IgD-negative memory B cell (primary cell): ENCODE results near the gene TTC9B. TPM values are rescaled to one million over a fixed set of nuclear protein-coding genes. Genes with fewer than 3 reads are reported as not detected.
A peak's percentile ranks its signal among the peaks of the same experiment; 100 is the strongest.

Experiments
- H3K27ac Mint-ChIP-seq, 3 donors: one replicate each; pipeline ENCODE4 v1.8.0; 2020 to 2022; ENCODE audit warnings: mild to moderate bottlenecking in 3 of 3, mixed read lengths in 3 of 3, moderate library complexity in 1 of 3
- H3K27me3 Mint-ChIP-seq: one replicate; pipeline ENCODE4 v1.8.0; 2021; ENCODE audit warnings: mixed read lengths
- H3K36me3 Mint-ChIP-seq: one replicate; pipeline ENCODE4 v1.8.0; 2020; ENCODE audit warnings: mild to moderate bottlenecking, mixed read lengths
- H3K4me1 Mint-ChIP-seq, 3 donors: one replicate each; pipeline ENCODE4 v1.8.0; 2020 to 2022; ENCODE audit warnings: mixed read lengths in 3 of 3, mild to moderate bottlenecking in 1 of 3
- H3K4me3 Mint-ChIP-seq, 4 donors: one replicate each; pipeline ENCODE4 v1.8.0; 2020 to 2022; ENCODE audit warnings: mild to moderate bottlenecking in 4 of 4, mixed read lengths in 4 of 4, moderate library complexity in 3 of 4
- H3K9me3 Mint-ChIP-seq, 3 donors: one replicate each; pipeline ENCODE4 v1.8.0; 2020 to 2021; ENCODE audit warnings: mixed read lengths in 3 of 3, mild to moderate bottlenecking in 1 of 3
- polyA plus RNA-seq: library from polyadenylated mRNA; unstranded; fragments of 300-500 nt; fragmentation: Illumina TruSeq; gene quantifications from one replicate; pipeline ENCODE4 v1.2.3, GENCODE V29; 2021

TTC9B gene
- polyA plus RNA-seq, 1 donor from 2014 or later: not detected

DNA sequence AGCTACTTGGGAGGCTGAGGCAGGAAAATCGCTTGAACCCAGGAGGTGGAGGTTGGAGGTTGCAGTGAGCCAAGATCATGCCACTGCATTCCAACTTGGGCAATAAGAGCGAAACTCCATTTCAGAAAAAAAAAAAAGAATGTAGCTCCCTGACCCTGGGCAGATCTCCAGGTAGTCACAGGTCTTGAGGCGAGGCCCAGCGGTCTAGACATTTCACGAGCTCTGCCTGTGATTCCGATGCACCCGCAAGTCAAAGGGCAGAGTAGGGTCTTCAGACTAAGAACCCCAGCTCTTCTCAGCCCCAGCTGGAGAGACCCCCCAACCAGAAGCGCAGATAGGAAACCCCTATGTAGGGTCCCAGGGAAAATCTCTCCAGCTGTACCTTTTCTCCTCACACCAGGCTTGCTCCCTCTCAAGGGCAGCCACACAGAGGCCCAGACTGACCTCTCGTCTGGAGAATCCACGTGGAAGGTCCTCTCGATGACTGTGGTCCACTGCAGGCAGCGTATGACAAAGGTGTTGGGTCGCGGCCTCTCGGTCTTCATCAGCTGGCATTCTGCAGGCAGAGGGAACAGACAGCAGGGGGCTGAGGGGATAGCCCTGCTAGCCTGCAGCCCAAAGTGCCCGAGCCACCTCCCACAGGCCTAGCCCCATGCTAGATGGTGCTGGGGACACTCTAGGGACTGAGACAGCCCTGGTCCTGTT, 36.7 kb upstream of the TTC9B start:
- no peaks in the 10 kb centered on the region for H3K27me3 Mint-ChIP-seq
- H3K36me3 Mint-ChIP-seq: peaks cover 8% of the 10 kb centered on the region
- H3K9me3 Mint-ChIP-seq: no peaks in the 10 kb centered on the region
- peak overlapping the region in 1 of 4 donors; percentile 63 for H3K4me3 Mint-ChIP-seq
- H3K27ac Mint-ChIP-seq: no peak overlapping the region
- peaks cover 11 to 16% (median 16%) of the 10 kb centered on the region in 3 donors for H3K4me1 Mint-ChIP-seq

DNA sequence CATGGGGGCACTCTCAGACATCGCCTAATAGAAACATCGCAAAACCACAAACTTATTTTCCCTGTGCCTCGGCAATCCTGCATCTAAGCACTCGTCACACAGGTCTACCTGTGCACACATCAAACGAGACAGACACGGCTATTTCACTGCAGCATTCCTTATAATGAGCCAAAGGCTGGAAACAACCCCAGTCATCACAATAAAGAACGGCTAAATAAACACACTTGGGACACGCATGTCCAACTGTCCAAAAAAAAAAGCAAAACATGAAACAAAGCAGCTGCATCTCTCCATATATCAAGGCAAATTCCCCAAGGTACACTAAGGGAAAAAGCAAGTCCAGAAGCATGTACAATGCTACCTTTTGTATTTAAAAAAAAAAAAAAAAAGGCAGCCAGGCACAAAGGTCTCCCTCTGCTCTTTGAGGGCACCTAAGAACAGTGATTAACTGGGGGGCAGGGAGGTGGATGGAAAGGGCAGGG, 35.5 kb upstream of the TTC9B start:
- H3K27me3 Mint-ChIP-seq: no peaks in the 10 kb centered on the region
- H3K36me3 Mint-ChIP-seq: peaks cover 8% of the 10 kb centered on the region
- H3K4me1 Mint-ChIP-seq: peaks cover 6 to 10% (median 9%) of the 10 kb centered on the region in 3 donors
- H3K27ac Mint-ChIP-seq: peak overlapping the region in 1 of 3 donors; percentile 63
- no peaks in the 10 kb centered on the region for H3K9me3 Mint-ChIP-seq
- H3K4me3 Mint-ChIP-seq: no peak overlapping the region

DNA sequence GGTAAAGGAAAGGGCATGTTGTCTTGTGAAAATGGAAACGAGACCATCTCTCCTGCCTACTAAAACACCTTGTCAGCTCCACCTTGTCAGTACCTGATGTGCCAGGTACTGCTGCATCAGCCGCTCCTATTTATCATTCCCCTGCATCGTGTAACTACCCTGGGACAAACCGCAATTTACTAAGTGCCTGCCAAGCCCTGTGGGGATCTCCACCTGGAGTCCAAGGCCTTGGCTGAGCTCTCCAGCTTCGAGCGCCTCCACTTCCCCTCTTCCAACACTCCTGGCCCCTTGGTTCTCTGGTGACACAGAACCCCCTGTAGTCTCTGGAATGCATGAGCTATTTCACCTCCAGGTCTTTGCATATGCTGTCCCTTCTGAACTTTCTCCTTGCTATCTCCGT, 34.2 kb upstream of the TTC9B start:
- no peaks in the 10 kb centered on the region for H3K27me3 Mint-ChIP-seq
- no peaks in the 10 kb centered on the region for H3K9me3 Mint-ChIP-seq
- H3K27ac Mint-ChIP-seq: no peak overlapping the region
- peaks cover 5 to 8% (median 6%) of the 10 kb centered on the region in 3 donors for H3K4me1 Mint-ChIP-seq
- H3K36me3 Mint-ChIP-seq: peaks cover 8% of the 10 kb centered on the region
- H3K4me3 Mint-ChIP-seq: no peak overlapping the region

DNA sequence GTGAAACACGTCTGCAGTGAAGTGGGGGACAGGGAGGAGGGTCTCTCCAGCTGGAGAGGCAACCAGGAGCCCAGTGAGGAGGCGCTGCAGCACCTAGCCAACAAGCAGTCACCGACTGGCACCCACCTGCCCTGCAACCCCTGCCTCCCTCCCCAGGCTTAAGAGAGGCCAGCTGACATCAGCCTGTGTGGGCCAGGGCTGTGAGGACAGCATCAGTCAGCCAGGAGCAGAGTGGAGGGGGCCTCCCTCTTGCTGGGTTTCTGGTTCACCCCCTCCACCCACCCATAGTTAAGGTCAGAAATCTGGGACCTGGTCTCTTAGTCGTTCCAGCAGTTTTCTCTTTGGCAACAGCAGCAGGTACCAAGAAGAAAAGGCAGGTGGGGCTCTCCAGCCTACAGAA, 33.8 kb upstream of the TTC9B start:
- no peaks in the 10 kb centered on the region for H3K27me3 Mint-ChIP-seq
- H3K4me3 Mint-ChIP-seq: no peak overlapping the region
- no peak overlapping the region for H3K27ac Mint-ChIP-seq
- peaks cover 8% of the 10 kb centered on the region for H3K36me3 Mint-ChIP-seq
- H3K9me3 Mint-ChIP-seq: no peaks in the 10 kb centered on the region
- H3K4me1 Mint-ChIP-seq: peaks cover 4 to 8% (median 6%) of the 10 kb centered on the region in 3 donors

DNA sequence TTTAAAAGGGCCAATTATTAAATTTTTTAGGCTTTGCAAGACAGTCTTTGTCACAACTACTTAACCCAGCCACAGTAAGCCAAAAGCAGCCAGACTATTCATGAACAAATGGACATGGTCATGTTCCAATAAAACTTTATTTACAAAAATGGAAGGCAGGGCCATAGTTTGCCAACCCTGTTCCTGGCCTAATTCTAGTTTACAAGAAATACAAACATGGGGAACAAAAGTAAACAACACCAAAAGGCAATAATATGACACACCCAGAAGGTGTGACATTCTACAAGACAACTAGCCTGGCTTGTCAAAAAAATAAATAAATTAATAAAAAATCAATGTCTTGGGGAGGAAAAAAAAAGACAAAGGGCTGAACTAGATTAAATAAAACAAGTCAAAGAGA, 33.1 kb upstream of the TTC9B start:
- Mint-ChIP-seq H3K27ac (no peak overlapping the region), H3K27me3 (no peaks in the 10 kb centered on the region), H3K9me3 (no peaks in the 10 kb centered on the region), H3K4me1 (peaks cover 6 to 7% (median 6%) of the 10 kb centered on the region in 3 donors), H3K36me3 (peaks cover 8% of the 10 kb centered on the region), H3K4me3 (no peak overlapping the region)

DNA sequence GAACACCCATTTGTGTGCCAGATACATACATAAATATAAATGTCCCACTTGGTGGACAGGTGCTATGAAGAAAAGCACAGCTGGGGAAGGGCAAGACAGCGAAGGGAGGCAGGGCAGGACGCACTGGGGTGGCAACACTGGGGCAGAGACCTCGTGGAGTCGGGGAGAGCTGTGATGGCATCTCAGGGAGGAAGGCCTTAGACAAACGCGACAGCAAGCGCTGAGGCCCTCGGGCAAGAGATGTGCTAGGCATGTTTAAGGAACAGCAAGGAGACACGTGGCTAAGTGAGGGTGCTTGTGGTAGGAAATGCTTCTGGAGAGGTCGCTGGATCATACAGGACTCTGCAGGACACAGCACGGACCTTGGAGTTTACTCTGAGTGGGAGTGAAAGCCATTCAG, 31.6 kb upstream of the TTC9B start:
- peaks cover 0 to 5% (median 4%) of the 10 kb centered on the region in 3 donors for H3K4me1 Mint-ChIP-seq
- no peak overlapping the region for H3K4me3 Mint-ChIP-seq
- H3K9me3 Mint-ChIP-seq: no peaks in the 10 kb centered on the region

DNA sequence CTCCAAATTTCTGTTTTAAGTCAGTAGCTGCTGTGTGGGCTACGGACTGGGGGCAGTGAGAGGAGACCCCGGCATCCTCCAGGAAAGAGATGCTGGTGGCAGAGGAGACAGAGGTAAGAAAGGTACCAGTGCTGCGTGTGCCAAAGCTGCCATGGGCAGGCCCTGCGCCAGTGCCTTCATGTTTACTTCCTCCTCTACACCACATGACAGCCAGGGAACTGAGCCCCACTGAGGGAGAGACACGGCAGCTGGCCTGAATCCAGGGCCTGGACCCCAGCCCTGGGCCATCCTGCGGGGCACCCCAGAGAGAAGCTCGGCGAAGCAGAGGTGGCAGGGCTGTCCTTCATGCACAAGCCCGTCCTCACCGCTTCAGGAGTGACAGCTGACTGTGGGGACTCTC, 31.0 kb upstream of the TTC9B start:
- H3K4me1 Mint-ChIP-seq: peaks cover 0 to 5% (median 4%) of the 10 kb centered on the region in 3 donors

More for the DNA sequence above, 31.6 kb upstream of the TTC9B start:
- H3K36me3 Mint-ChIP-seq: peaks cover 3% of the 10 kb centered on the region
- no peaks in the 10 kb centered on the region for H3K27me3 Mint-ChIP-seq
- peak overlapping the region in 1 of 3 donors; percentile 91 for H3K27ac Mint-ChIP-seq

DNA sequence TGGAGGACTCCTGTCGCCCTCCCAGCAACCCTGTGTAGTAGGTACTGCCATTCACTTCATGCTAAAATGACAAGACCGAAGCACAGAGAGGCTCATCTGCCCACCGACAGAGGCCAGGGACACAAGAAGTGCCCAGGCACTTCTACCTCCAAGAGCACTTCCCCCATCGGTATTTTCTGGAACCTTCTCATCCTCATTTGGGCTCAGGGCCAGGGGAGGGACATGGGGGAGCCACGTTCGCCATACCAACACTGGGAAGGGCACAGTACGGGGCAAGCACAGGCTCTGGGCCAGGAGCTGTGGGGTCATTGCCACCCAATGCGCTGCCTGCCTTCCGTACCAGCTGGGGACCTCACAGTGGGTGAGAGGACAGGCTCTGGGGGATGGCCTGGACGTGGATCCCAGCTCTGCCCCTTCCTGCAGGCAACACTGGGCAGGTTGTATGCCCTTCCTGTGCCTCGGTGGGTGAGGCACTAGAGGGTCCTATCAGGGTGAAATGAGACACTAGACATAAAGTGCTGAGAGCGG, 29.6 kb upstream of the TTC9B start:
- peaks cover 0 to 6% (median 4%) of the 10 kb centered on the region in 3 donors for H3K4me1 Mint-ChIP-seq
- no peaks in the 10 kb centered on the region for H3K36me3 Mint-ChIP-seq

More for the DNA sequence above, 31.0 kb upstream of the TTC9B start:
- Mint-ChIP-seq H3K36me3 (peaks cover 2% of the 10 kb centered on the region), H3K27me3 (no peaks in the 10 kb centered on the region), H3K4me3 (no peak overlapping the region), H3K9me3 (no peaks in the 10 kb centered on the region), H3K27ac (no peak overlapping the region)

DNA sequence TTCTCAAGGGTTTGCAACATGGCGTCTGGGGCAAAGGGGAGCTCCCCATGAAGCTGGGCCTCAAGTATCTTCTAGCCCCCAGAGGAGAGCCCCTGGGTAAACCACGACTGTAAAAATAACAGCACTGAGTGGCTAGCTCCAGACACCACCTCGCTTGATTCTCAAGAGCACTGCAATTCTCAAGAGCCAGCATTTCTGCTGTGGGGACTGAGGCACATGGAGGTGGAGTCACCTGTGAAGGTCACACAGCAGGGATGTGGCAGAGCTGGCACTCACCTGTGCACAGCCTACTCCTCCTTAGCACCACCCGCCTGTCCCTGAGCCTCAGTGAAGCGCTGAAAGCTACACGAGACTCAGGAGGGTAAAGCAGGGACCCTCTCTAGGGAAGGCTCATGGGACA, 29.0 kb upstream of the TTC9B start:
- Mint-ChIP-seq H3K36me3 (no peaks in the 10 kb centered on the region), H3K27ac (peak overlapping the region in 1 of 3 donors; percentile 16), H3K4me1 (peaks cover 0 to 5% (median 2%) of the 10 kb centered on the region in 3 donors), H3K4me3 (no peak overlapping the region), H3K9me3 (no peaks in the 10 kb centered on the region), H3K27me3 (no peaks in the 10 kb centered on the region)

More for the DNA sequence above, 29.6 kb upstream of the TTC9B start:
- peak overlapping the region in 1 of 3 donors; percentile 16 for H3K27ac Mint-ChIP-seq
- H3K4me3 Mint-ChIP-seq: peak overlapping the region in 1 of 4 donors; percentile 37
- no peaks in the 10 kb centered on the region for H3K27me3 Mint-ChIP-seq
- no peaks in the 10 kb centered on the region for H3K9me3 Mint-ChIP-seq

DNA sequence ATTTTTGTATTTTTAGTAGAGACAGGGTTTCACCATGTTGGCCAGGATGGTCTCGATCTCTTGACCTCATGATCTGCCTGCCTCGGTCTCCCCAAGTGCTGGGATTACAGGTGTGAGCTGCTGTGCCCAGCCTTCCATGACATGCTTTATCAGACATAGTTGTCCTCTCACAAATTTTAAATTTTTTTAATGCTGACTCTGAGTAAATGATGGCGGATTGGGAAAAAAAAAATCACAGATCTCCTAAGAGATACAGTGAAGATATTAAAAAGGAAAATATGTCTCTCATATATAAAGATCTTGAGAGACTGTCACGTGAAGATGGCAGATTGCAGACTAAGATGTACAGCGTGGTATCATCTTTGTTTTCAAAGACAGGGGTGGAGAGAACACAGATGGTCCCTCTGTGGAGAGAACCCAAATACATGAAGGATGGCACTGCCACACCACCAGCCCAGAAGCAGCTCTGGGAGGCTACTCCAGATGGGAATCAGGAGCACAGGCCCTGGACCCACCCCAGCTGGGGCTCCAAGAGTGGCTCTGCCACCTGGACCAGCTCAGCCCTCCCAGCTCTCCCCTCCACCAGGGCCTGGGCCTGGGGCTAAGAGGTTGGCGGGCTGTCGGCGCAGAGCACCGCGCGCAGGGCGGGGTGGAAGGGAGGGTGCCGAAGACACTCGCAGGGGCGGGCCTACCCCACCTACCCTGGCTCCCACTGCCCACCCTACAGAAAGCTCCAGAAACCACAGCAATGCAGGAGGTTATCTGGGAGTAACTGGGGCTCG, 28.3 kb upstream of the TTC9B start:
- H3K9me3 Mint-ChIP-seq: no peaks in the 10 kb centered on the region
- H3K36me3 Mint-ChIP-seq: no peaks in the 10 kb centered on the region
- H3K4me3 Mint-ChIP-seq: no peak overlapping the region
- no peaks in the 10 kb centered on the region for H3K27me3 Mint-ChIP-seq
- H3K27ac Mint-ChIP-seq: no peak overlapping the region
- H3K4me1 Mint-ChIP-seq: peaks cover 0 to 6% (median 2%) of the 10 kb centered on the region in 3 donors

DNA sequence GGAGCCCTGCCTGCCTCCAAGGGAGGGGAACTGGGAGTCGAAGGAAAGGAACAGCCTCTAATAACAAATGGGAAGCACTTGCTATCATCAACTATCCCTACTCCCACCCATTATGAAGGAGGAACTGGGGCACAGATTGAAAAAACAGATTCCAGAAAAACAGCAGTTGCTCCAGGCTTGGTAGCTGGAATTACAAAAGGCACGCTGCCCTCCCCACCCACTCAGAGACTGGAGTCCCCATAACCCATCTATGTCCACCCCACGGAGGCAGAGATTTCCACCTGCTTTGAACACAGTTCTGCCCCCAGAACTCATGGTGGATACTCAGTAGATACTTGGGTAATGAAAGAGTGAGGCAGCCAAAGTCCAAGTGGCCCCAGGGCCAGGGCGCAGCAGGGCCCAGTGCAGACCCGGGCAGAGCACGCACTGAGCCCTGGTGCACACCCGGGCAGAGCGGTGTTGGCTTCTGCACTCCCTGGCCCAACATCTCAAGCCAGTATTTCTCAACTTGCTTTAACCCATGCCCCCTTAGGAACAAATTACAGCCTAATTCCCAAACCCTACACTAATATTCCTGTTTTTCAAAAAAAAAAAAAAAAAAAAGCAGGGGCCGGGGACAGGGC, 27.4 kb upstream of the TTC9B start:
- no peaks in the 10 kb centered on the region for H3K27me3 Mint-ChIP-seq
- H3K27ac Mint-ChIP-seq: no peak overlapping the region
- no peak overlapping the region for H3K4me3 Mint-ChIP-seq
- peaks cover 0 to 6% (median 2%) of the 10 kb centered on the region in 3 donors for H3K4me1 Mint-ChIP-seq
- H3K9me3 Mint-ChIP-seq: no peaks in the 10 kb centered on the region
- no peaks in the 10 kb centered on the region for H3K36me3 Mint-ChIP-seq

DNA sequence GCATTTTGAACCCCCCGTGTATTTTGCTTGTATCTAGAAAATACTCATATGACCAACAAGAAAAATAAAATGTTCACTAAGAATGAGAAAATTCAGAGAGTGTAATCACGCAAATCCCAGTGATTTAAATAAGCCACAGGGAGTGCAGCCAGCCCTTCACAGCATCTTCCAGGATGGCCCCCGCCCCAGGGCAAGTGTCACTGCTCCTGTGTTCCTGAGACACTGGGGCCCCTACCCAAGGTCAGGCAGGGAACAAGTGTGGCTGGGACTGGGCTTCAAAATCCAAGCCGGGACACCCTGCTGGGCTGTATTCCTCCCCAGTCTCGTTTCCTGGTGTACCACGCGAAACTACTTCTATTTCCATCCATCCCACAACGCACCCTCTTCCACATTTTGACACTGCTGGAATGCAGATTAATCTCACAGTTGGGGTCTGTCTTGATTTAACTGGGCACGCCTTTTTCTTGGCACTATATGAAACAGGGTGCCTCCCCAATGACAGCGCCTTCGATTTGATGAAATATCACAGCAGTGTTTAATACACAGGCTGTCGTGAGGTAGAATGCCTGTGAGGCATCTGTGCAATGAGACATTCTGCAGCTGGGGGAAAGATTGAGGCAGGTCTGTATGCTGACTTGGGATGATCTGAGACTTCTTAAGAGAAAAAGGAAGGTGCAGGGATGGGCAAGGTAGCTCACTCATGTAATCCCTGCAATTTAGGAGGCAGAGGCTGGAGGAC, 26.6 kb upstream of the TTC9B start:
- Mint-ChIP-seq H3K4me1 (peaks cover 0 to 6% (median 2%) of the 10 kb centered on the region in 3 donors), H3K27ac (no peak overlapping the region), H3K36me3 (no peaks in the 10 kb centered on the region), H3K27me3 (no peaks in the 10 kb centered on the region), H3K9me3 (no peaks in the 10 kb centered on the region), H3K4me3 (no peak overlapping the region)

DNA sequence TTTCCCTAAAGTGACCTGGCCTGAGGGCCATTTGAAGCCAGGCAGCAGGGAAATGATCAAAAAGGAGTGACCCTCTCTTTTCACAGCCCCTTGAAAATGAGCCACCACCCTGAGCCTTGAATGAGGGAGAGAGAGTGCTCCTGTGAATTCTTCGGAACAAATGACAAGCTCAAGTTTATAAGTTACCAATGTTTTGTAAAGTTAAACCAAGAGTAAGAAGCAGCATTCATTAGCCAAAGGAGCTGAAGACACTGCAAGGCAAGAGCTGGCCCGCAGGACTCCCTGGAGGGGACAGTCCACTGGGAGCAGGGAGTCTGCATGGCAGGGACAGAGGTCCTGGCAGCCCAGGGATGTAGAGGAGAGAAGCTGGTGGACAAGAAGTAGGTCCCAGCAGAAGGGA, 25.0 kb upstream of the TTC9B start:
- Mint-ChIP-seq H3K27me3 (no peaks in the 10 kb centered on the region), H3K36me3 (no peaks in the 10 kb centered on the region), H3K9me3 (no peaks in the 10 kb centered on the region), H3K4me1 (peaks cover 0 to 6% (median 2%) of the 10 kb centered on the region in 3 donors), H3K4me3 (no peak overlapping the region), H3K27ac (peak overlapping the region in 1 of 3 donors; percentile 57)

DNA sequence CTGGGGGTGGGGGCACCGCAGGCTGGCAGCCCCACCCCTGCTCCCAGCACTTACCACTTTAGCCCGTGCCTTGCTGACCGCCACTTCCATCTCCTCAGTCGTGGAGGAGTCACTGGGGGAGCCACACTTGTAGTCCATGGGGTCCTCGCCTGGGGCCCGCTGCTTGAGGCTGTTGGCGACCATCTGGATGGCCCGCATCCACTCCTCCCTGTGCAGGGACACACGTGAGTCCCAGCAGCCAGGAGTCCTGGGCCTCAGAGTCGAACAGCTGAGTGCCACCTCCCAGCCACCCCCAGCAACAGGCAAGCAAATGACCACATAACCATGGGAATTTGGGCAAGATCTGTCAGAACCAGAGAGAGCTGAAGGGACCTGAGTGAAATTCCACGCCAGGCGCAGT, 24.3 kb upstream of the TTC9B start:
- Mint-ChIP-seq H3K36me3 (no peaks in the 10 kb centered on the region), H3K4me1 (peaks cover 0 to 6% (median 1%) of the 10 kb centered on the region in 3 donors), H3K27ac (no peak overlapping the region), H3K4me3 (no peak overlapping the region), H3K27me3 (no peaks in the 10 kb centered on the region), H3K9me3 (no peaks in the 10 kb centered on the region)
